Testis (tissue), 2 donors: ENCODE results near the gene TBC1D32.

Source experiments
- POLR2A ChIP-seq: fragments of 450-650 bp; IDR thresholded peaks from one replicate; pipeline ENCODE4 v1.6.1; 2017; ENCODE audit warnings: antibody characterized with exemption, mild to moderate bottlenecking, moderate library complexity
- TF ChIP-seq, protein P1 (sequence below), 3 experiments: fragments of 450-650 bp in 2 of 3; fragments of 200-600 bp in 1 of 3; sonication (generic) in 1 of 3; IDR thresholded peaks; one replicate each; pipeline ENCODE4 v1.5.1; 2016 to 2019; ENCODE audit warnings: antibody characterized with exemption in 3 of 3, mild to moderate bottlenecking in 2 of 3, moderate library complexity in 1 of 3

DNA sequence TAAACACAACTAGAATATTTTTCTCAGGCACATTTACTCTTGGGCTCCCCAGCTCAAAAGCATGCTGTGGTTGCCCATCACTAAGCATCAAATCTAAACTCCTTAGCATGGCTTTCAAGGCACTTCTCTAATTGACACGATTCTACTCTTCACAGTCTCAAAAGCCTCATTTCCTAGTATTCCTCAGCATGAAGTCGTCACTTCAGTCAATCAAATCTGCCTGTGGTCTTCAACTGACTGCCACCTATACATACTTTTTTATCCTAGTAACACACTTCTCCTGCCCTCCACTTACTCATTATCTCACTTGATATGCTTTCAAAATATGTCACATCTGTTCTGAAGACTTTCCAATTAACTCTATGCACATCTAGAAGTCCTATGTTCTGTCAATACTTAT, 110.3 kb downstream of the TBC1D32 start:
- TF ChIP-seq, protein P1, sequence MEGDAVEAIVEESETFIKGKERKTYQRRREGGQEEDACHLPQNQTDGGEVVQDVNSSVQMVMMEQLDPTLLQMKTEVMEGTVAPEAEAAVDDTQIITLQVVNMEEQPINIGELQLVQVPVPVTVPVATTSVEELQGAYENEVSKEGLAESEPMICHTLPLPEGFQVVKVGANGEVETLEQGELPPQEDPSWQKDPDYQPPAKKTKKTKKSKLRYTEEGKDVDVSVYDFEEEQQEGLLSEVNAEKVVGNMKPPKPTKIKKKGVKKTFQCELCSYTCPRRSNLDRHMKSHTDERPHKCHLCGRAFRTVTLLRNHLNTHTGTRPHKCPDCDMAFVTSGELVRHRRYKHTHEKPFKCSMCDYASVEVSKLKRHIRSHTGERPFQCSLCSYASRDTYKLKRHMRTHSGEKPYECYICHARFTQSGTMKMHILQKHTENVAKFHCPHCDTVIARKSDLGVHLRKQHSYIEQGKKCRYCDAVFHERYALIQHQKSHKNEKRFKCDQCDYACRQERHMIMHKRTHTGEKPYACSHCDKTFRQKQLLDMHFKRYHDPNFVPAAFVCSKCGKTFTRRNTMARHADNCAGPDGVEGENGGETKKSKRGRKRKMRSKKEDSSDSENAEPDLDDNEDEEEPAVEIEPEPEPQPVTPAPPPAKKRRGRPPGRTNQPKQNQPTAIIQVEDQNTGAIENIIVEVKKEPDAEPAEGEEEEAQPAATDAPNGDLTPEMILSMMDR (IDR thresholded peaks at IDR 0.05) = no peak
- no peak for TF ChIP-seq POLR2A
